ENCODE data around the gene EI24. TPM values are rescaled to one million over a fixed set of nuclear protein-coding genes. Genes with fewer than 3 reads are reported as not detected.
A peak's percentile ranks its signal among the peaks of the same experiment; 100 is the strongest.

Gene EI24
- total RNA-seq, 2 experiments from 2014 or later: 42.8 to 44.1 TPM

GRCh38 chr11:125624756-125625213, 55.5 kb downstream of the EI24 start, which contains the start of gene CHEK1:
TSS of gene CHEK1 (plus strand) at chr11:125625163. CDS start at chr11:125626769, 1,606 bp downstream.
- CTCF ChIA-PET: interaction anchor here (0.7 to 2.8 kb wide), 4 partner anchors 8 to 278 kb away, joined by 3 to 8 read pairs (median 4); partner anchors contain the start of gene PUS3
- Mint-ChIP-seq H3K4me3 (peak within 1 kb of the TSS; percentile 93), H3K4me1 (ENCODE audit: low read depth) (peaks cover 22% of the 10 kb centered on the region), H3K9me3 (no peaks in the 10 kb centered on the region), H3K27me3 (no peaks in the 10 kb centered on the region), H3K27ac (peak within 1 kb of the TSS; percentile 97), H3K36me3 (ENCODE audit: low read depth) (peaks cover 53% of the 10 kb centered on the region)
- intact Hi-C loops (cut with micrococcal nuclease): loop anchor here (2.0 to 10.0 kb wide), 2 partner anchors 32 to 250 kb away; partner anchors contain the start of gene STT3A
- no peak for TF ChIP-seq CTCF (IDR thresholded peaks at IDR 0.05)
- no peak for ATAC-seq
- DNase-seq: no peak
- POLR2A ChIA-PET: interaction anchor here (0.7 to 5.7 kb wide), 12 partner anchors 8 to 619 kb away, joined by 3 to 43 read pairs (median 4); partner anchors contain the start of genes EI24, HYLS1, PUS3 and STT3A

- CTCF ChIA-PET: interaction anchor here (0.7 to 2.8 kb wide), 5 partner anchors 8 to 278 kb away, joined by 3 to 8 read pairs (median 4); partner anchors contain the start of gene PUS3
- Mint-ChIP-seq H3K9me3 (no peaks in the 10 kb centered on the region), H3K27me3 (no peaks in the 10 kb centered on the region), H3K4me3 (peak overlapping the region; percentile 93), H3K36me3 (ENCODE audit: low read depth) (peaks cover 54% of the 10 kb centered on the region), H3K4me1 (ENCODE audit: low read depth) (peaks cover 22% of the 10 kb centered on the region), H3K27ac (peak overlapping the region; percentile 97)
- intact Hi-C loops (cut with micrococcal nuclease): loop anchor here (2.0 to 10.0 kb wide), 2 partner anchors 32 to 250 kb away; partner anchors contain the start of gene STT3A
- TF ChIP-seq CTCF (IDR thresholded peaks at IDR 0.05): no peak
- POLR2A ChIA-PET: interaction anchor here (0.6 to 5.7 kb wide), 16 partner anchors 9 to 619 kb away, joined by 3 to 43 read pairs (median 4); partner anchors contain the start of genes EI24, HYLS1, PUS3 and STT3A
- ATAC-seq (no peak), DNase-seq (no peak)
Observed at GRCh38 chr11:125625225-125625629, 56.0 kb downstream of the EI24 start.

GRCh38 chr11:125625630-125626287, 56.5 kb downstream of the EI24 start:
- peaks cover 22% of the 10 kb centered on the region for H3K4me1 Mint-ChIP-seq (ENCODE audit: low read depth)
- peak overlapping the region; percentile 93 for H3K4me3 Mint-ChIP-seq
- ATAC-seq (peak; percentile 88), DNase-seq (peak; percentile 90)
- ChIA-PET POLR2A (interaction anchor here (0.6 to 5.7 kb wide), 14 partner anchors 9 to 173 kb away, joined by 3 to 43 read pairs (median 4); partner anchors contain the start of genes EI24 and STT3A), CTCF (interaction anchor here (0.7 to 2.8 kb wide), 6 partner anchors 9 to 277 kb away, joined by 3 to 8 read pairs (median 4); partner anchors contain the start of gene PUS3)
- H3K9me3 Mint-ChIP-seq: no peaks in the 10 kb centered on the region
- no peaks in the 10 kb centered on the region for H3K27me3 Mint-ChIP-seq
- peak overlapping the region; percentile 97 for H3K27ac Mint-ChIP-seq
- H3K36me3 Mint-ChIP-seq (ENCODE audit: low read depth): peaks cover 52% of the 10 kb centered on the region
- intact Hi-C loops (cut with micrococcal nuclease): loop anchor here (2.0 to 10.0 kb wide), 2 partner anchors 33 to 249 kb away; partner anchors contain the start of gene STT3A
- no peak for TF ChIP-seq CTCF (IDR thresholded peaks at IDR 0.05)

GRCh38 chr11:125626288-125626950, 57.1 kb downstream of the EI24 start:
- POLR2A ChIA-PET: interaction anchor here (0.6 to 5.7 kb wide), 10 partner anchors 10 to 173 kb away, joined by 3 to 43 read pairs (median 6); partner anchors contain the start of genes EI24 and STT3A
- DNase-seq: peak; percentile 50
- intact Hi-C loops (cut with micrococcal nuclease): loop anchor here (10.0 kb wide), 1 partner anchor 248 kb away; no protein-coding TSS in a partner anchor
- TF ChIP-seq CTCF (IDR thresholded peaks at IDR 0.05): peak; percentile 64
- CTCF ChIA-PET: interaction anchor here (0.9 to 2.8 kb wide), 6 partner anchors 9 to 33 kb away, joined by 3 to 8 read pairs (median 4); no protein-coding TSS in a partner anchor
- ATAC-seq: peak; percentile 48
- peaks cover 22% of the 10 kb centered on the region for H3K4me1 Mint-ChIP-seq (ENCODE audit: low read depth)
- H3K9me3 Mint-ChIP-seq: no peaks in the 10 kb centered on the region
- H3K36me3 Mint-ChIP-seq (ENCODE audit: low read depth): peaks cover 50% of the 10 kb centered on the region
- peak overlapping the region; percentile 97 for H3K27ac Mint-ChIP-seq
- peak overlapping the region; percentile 93 for H3K4me3 Mint-ChIP-seq
- no peaks in the 10 kb centered on the region for H3K27me3 Mint-ChIP-seq
